GM12878 (cell line): ENCODE data around the gene S100A2. TPM values are rescaled to one million over a fixed set of nuclear protein-coding genes. Genes with fewer than 3 reads are reported as not detected.

Experiments
- CBX3 ChIP-seq: fragments of 200-600 bp; sonication (generic); IDR thresholded peaks from 2 replicates; pipeline ENCODE4 v1.6.1; 2016; ENCODE audit warnings: low read depth, borderline replicate concordance
- CEBPZ ChIP-seq: fragments of 150-350 bp; IDR thresholded peaks from 2 replicates; pipeline ENCODE4 v1.6.1; 2016; ENCODE audit warnings: low read depth, low read length
- CHD2 ChIP-seq: IDR thresholded peaks from 2 replicates; pipeline ENCODE4 v1.6.1; 2011; ENCODE audit warnings: low read depth, low read length, improper control_type of control experiment, borderline replicate concordance
- CTCF ChIP-seq, 3 experiments: IDR thresholded peaks in 2 of 3; conservative IDR thresholded peaks in 1 of 3; 2 replicates each; pipeline ENCODE4 v1.5.1; 2011; ENCODE audit warnings: low read depth in 3 of 3, low read length in 3 of 3, mild to moderate bottlenecking in 3 of 3, control low read depth in 2 of 3, moderate library complexity in 2 of 3, inconsistent platforms in 1 of 3, mixed read lengths in 1 of 3; ENCODE audit not compliant: control insufficient read depth in 2 of 3, insufficient read depth in 1 of 3; ENCODE audit errors: extremely low read depth in 1 of 3
- E4F1 ChIP-seq: fragments of 450-650 bp; IDR thresholded peaks from 2 replicates; pipeline ENCODE4 v1.6.1; 2018; ENCODE audit warnings: borderline replicate concordance, mild to moderate bottlenecking; ENCODE audit not compliant: partially characterized antibody
- ELK1 ChIP-seq: IDR thresholded peaks from 2 replicates; pipeline ENCODE4 v1.6.1; 2012; ENCODE audit warnings: low read depth, low read length, improper control_type of control experiment
- FOXK2 ChIP-seq: fragments of 450-650 bp; IDR thresholded peaks from 2 replicates; pipeline ENCODE4 v1.6.1; 2017; ENCODE audit warnings: mild to moderate bottlenecking, moderate library complexity
- GATAD2B ChIP-seq: fragments of 450-650 bp; conservative IDR thresholded peaks from 2 replicates; pipeline ENCODE4 v1.6.1; 2017; ENCODE audit warnings: low read depth, mild to moderate bottlenecking, moderate library complexity
- IRF5 ChIP-seq: fragments of 450-650 bp; IDR thresholded peaks from 2 replicates; pipeline ENCODE4 v1.6.1; 2017; ENCODE audit warnings: borderline replicate concordance
- NFYB ChIP-seq: IDR thresholded peaks from 2 replicates; pipeline ENCODE4 v1.6.1; 2011; ENCODE audit warnings: low read depth, mild to moderate bottlenecking, low read length, improper control_type of control experiment, moderate library complexity; ENCODE audit not compliant: insufficient read depth
- POU2F2 ChIP-seq: IDR thresholded peaks from 3 replicates; pipeline ENCODE4 v1.6.1; 2011; ENCODE audit warnings: low read depth, mild to moderate bottlenecking, low read length, borderline replicate concordance
- SIX5 ChIP-seq: IDR thresholded peaks from 2 replicates; pipeline ENCODE4 v1.6.1; 2011; ENCODE audit warnings: mild to moderate bottlenecking, low read depth, low read length, moderate library complexity; ENCODE audit not compliant: severe bottlenecking
- SKIL ChIP-seq: fragments of 450-650 bp; IDR thresholded peaks from 2 replicates; pipeline ENCODE4 v1.6.1; 2017; ENCODE audit warnings: mild to moderate bottlenecking, low read depth, inconsistent platforms; ENCODE audit not compliant: poor library complexity, severe bottlenecking
- polyA plus RNA-seq, 11 experiments: library from polyadenylated mRNA; depleted of rRNA in 4 of 11; unstranded in 6 of 11; stranded (reverse) in 5 of 11; fragments of >200 nt; fragmentation: Nextera tagmentation in 4 of 11; fragmentation: Illumina TruSeq in 1 of 11; extraction: Ambion mirVana in 4 of 11; extraction: Trizol in 1 of 11; gene quantifications; 1 replicate in 1 of 11; 2 replicates in 10 of 11; pipeline versions ENCODE4 v1.2.1 to v1.2.3, GENCODE V29; 2011 to 2016; ENCODE audit warnings: inconsistent platforms in 2 of 11, missing spikeins in 2 of 11, low read depth in 1 of 11
- total RNA-seq, 4 experiments: library from RNA; depleted of rRNA in 3 of 4; stranded (reverse); fragments of >200 nt in 3 of 4; fragmentation: Illumina TruSeq in 1 of 4; extraction: Trizol in 1 of 4; gene quantifications; 2 replicates each; pipeline versions ENCODE4 v1.2.1 to v1.2.3, GENCODE V29; 2013 to 2021

The S100A2 gene
- total and polyA plus RNA-seq, 10 of the 15 experiments (the other 5 are each of a cell fraction or from before 2014, with no cell fraction given), result 0.11 to 1.5 (median 0.59) TPM; not detected in 2

- TF ChIP-seq E4F1, result no peak
- TF ChIP-seq ELK1, result no peak
- TF ChIP-seq CEBPZ, result no peak
- TF ChIP-seq CHD2, result 0 out of 2 replicates have a peak, but pooled peaks have one; percentile 13
- peak; percentile 43; the same call in 1 of the 2 replicates for TF ChIP-seq GATAD2B
- TF ChIP-seq SIX5, result no peak
- no peak for TF ChIP-seq SKIL
- TF ChIP-seq CBX3, result no peak
- TF ChIP-seq NFYB, result no peak
- no peak for TF ChIP-seq POU2F2
- TF ChIP-seq IRF5, result no peak
- TF ChIP-seq CTCF (IDR thresholded peaks at IDR 0.05 in 2 of 3, conservative IDR thresholded peaks at IDR 0.05 in 1 of 3; ENCODE audit: control insufficient read depth in 2 of 3, extremely low read depth in 1 of 3, insufficient read depth in 1 of 3, low read depth in 3 of 3, low read length in 3 of 3), result no peak
- no peak for TF ChIP-seq FOXK2
These were observed at the start of gene S100A2 (continued) for GRCh38 chr1:153565529-153566374.
